Mucosa of gallbladder (tissue), 1 donor: ENCODE results near the gene OR2F1. TPM values are rescaled to one million over a fixed set of nuclear protein-coding genes. Genes with fewer than 3 reads are reported as not detected.
"Not testable (repeated sequence)": the region's sequence is repeated elsewhere in the genome, so short reads cannot be mapped to it uniquely, and the experiment has no call there.

Experiments used
- DNase-seq: peaks from one replicate; pipeline ENCODE4 v3.0.0-alpha.2; 2020; ENCODE audit warnings: low spot score
- total RNA-seq: library from RNA; stranded (reverse); gene quantifications from one replicate; pipeline ENCODE4 v1.2.1, GENCODE V29; 2021
- donor health status: DM: no; HTN: no; CAD: no.

Gene OR2F1
- total RNA-seq, 1 donor from 2014 or later = not detected

DNA sequence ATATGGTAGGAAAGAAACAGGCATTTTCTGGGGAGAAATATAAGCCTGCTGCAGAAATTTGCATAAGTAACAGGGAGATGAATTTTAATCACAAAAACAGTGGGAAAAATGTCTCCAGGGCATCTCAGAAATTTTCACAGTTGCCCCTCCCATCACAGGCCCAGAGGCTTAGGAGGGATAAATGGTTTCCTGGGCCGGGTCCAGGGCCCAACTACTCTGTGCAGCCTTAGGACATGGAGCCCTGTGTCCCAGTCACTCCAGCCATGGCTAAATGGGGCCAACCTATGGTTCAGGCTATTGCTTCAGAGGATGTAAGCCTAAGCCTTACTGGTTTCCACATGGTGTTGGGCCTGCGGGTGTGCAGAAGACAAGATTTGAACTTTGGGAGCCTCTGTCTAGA, 54.7 kb downstream of the OR2F1 start:
- no peak for DNase-seq

DNA sequence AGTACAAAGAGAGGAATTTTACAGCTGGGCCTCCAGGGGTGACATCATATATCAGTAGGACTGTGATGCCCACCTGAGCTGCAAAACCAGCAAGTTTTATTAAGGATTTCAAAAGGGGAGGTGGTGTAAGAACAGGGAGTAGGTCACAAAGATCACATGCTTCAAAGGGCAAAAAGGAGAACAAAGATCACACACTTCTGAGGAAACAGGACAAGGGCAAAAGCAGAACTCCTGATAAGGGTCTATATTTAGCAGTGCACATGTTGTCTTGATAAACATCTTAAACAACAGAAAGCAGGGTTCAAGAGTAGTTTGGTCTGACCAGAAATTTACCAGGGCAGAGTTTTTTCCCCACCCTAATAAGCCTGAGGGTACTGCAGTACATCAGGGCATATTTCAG, 55.4 kb downstream of the OR2F1 start:
- not testable (repeated sequence) for DNase-seq

DNA sequence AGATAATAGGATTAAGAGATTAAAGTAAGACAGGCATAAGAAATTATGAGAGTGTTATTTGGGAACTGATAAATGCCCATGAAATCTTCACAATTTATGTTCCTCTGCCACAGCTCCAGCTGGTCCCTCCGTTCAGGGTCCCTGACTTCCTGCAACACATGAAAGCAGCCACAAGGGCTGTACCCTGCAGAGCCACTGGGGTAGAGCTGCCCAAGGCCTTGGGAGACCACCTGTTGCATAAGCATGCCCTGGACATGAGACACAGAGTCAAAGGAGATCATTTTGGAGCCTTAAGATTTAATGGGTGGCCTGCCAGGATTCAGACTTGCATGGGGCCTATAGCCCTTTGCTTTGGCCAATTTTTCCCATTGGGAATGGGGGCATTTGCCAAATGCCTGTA, 56.2 kb downstream of the OR2F1 start:
- not testable (repeated sequence) for DNase-seq

DNA sequence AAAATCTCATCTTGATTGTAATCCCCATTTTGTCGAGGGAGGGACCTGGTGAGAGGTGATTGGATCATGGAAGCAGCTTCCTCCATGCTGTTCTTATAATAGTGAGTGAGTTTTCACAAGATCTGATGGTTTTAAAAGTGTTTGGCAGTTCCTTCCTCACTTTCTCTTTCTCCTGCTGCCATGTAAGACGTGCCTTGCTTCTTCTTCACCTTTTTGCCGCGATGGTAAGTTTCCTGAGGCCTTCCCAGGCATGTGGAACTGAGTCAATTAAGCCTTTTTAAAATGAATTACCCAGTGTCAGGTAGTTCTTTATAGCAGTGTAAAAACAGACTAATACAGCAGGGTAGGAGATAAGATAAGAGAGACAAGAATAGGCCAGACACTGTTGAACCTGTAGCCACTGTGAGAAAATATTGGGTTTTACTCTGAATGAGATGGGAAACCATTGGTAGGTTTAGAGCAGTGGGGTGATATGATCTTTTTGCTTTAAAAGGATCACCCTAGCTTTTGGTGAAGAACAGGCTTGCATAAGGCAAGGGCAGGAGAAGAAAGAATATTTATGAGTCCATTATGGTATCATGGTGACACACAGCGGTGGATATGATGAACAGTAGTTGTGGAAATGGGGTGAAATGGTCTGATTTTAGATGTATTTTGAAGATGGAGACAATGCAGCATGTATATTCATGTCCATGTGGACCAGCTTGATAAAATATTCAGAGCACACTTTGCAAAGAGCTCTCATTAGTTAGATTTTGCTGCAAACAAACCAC, 57.0 kb downstream of the OR2F1 start:
- DNase-seq = no peak

Other genes with a start within 250 kb of the OR2F1 start
- gene CTAGE6, start 197.1 kb upstream of the OR2F1 start, total RNA-seq = 0.60 TPM
- gene TCAF1, start 52.7 kb upstream of the OR2F1 start, total RNA-seq = 64.5 TPM
- gene OR2F2, start 19.6 kb upstream of the OR2F1 start, total RNA-seq = not detected
- gene OR6B1, start 45.5 kb downstream of the OR2F1 start, total RNA-seq = not detected
- gene OR2A5, start 94.1 kb downstream of the OR2F1 start, total RNA-seq = not detected
- not detected for gene OR2A25, start 115.0 kb downstream of the OR2F1 start, total RNA-seq
- not detected for gene OR2A12, start 131.4 kb downstream of the OR2F1 start, total RNA-seq
- not detected for gene OR2A2, start 154.7 kb downstream of the OR2F1 start, total RNA-seq
- not detected for gene OR2A14, start 168.3 kb downstream of the OR2F1 start, total RNA-seq
- 7.5 TPM for gene CTAGE4, start 228.6 kb downstream of the OR2F1 start, total RNA-seq
- 10.5 TPM for gene ARHGEF35, start 241.0 kb downstream of the OR2F1 start, total RNA-seq